Activated gamma-delta T cell treated with Interleukin-2 at 50 U/mL for 16 hours (primary cell): ENCODE measurements around the gene SLC35E4.
"Not testable (repeated sequence)": the region's sequence is repeated elsewhere in the genome, so short reads cannot be mapped to it uniquely, and the experiment has no call there.

Experiments
- DNase-seq: peaks from one replicate; pipeline ENCODE4 v3.0.0-alpha.2; 2020

Gene SLC35E4

GRCh38 chr22:30654361-30654760 is 18.8 kb downstream of the SLC35E4 start:
- no peak for DNase-seq

GRCh38 chr22:30655532-30655931 is 20.0 kb downstream of the SLC35E4 start:
- DNase-seq, result no peak

- DNase-seq, result no peak
Observed at GRCh38 chr22:30662040-30662439, 26.5 kb downstream of the SLC35E4 start.

- DNase-seq, result no peak
Observed at GRCh38 chr22:30664798-30665197, 29.2 kb downstream of the SLC35E4 start.

GRCh38 chr22:30665266-30665665 is 29.7 kb downstream of the SLC35E4 start:
- no peak for DNase-seq

- DNase-seq, result no peak
Observed at GRCh38 chr22:30665786-30666185, 30.2 kb downstream of the SLC35E4 start.

GRCh38 chr22:30667107-30667493 is 31.5 kb downstream of the SLC35E4 start:
- no peak for DNase-seq

GRCh38 chr22:30667494-30668385 is 32.2 kb downstream of the SLC35E4 start, which contains the start of gene DUSP18:
DUSP18 (minus strand) TSS chr22:30667875; CDS start chr22:30664003, 3,872 bp downstream.
- DNase-seq, result peak; percentile 94

GRCh38 chr22:30668386-30668710 is 32.8 kb downstream of the SLC35E4 start:
- DNase-seq, result no peak

GRCh38 chr22:30671071-30671470 is 35.5 kb downstream of the SLC35E4 start:
- no peak for DNase-seq

- no peak for DNase-seq
Observed at GRCh38 chr22:30673136-30673535, 37.6 kb downstream of the SLC35E4 start.

- no peak for DNase-seq
Observed at GRCh38 chr22:30674482-30674881, 38.9 kb downstream of the SLC35E4 start.

GRCh38 chr22:30675436-30675835 is 39.9 kb downstream of the SLC35E4 start:
- no peak for DNase-seq

GRCh38 chr22:30676565-30676964 is 41.0 kb downstream of the SLC35E4 start:
- DNase-seq, result not testable (repeated sequence)

GRCh38 chr22:30679895-30680690 is 44.5 kb downstream of the SLC35E4 start:
- DNase-seq, result not testable (repeated sequence)

- DNase-seq, result no peak
Observed at GRCh38 chr22:30680991-30681770, 45.6 kb downstream of the SLC35E4 start.

GRCh38 chr22:30681831-30682230 is 46.2 kb downstream of the SLC35E4 start:
- no peak for DNase-seq

GRCh38 chr22:30685178-30685577 is 49.6 kb downstream of the SLC35E4 start:
- no peak for DNase-seq

- DNase-seq, result no peak
Observed at GRCh38 chr22:30687358-30687757, 51.8 kb downstream of the SLC35E4 start.

- DNase-seq, result no peak
Observed at GRCh38 chr22:30689622-30690021, 54.0 kb downstream of the SLC35E4 start.

- DNase-seq, result no peak
Observed at GRCh38 chr22:30691204-30691603, 55.6 kb downstream of the SLC35E4 start.

GRCh38 chr22:30694171-30694639 is 58.6 kb downstream of the SLC35E4 start:
- peak; percentile 52 for DNase-seq
